ENCODE results near the gene IRGQ. TPM values are rescaled to one million over a fixed set of nuclear protein-coding genes. Genes with fewer than 3 reads are reported as not detected.
A peak's percentile ranks its signal among the peaks of the same experiment; 100 is the strongest.
"Not testable (repeated sequence)": the region's sequence is repeated elsewhere in the genome, so short reads cannot be mapped to it uniquely, and the experiment has no call there.

The IRGQ gene
- total RNA-seq, 2 experiments from 2014 or later = 15.3 to 16.5 TPM

DNA sequence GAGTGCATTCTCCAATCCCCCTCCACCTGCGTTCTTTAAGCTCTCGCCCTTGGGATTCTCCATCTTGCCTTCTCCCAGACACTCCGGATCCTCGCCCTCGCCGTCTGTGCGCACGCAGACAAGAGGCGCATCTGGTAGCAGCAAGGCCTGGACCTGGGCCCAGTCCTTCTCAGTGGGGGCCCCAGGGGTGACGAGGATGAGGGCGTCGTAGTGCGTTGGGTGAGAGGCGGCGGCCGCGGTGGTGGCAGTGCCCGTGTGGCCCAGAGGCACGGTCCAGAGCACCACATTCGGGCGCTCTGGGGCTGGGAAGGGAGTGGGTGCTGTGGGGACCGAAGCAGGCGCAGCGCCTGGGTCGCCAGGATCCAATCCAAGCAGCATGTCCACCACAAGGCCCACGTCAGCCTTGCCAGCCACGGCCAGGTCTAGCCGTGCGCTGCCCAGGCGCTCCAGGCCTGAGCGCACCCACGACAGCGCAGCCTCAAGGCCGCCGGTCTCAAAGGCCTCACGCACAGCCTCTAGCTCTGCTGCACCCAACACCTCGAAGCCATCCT lies 3.1 kb downstream of the IRGQ start:
- no peaks in the 10 kb centered on the region for H3K9me3 Mint-ChIP-seq
- peaks cover 26% of the 10 kb centered on the region for H3K36me3 Mint-ChIP-seq (ENCODE audit: low read depth)
- H3K27ac Mint-ChIP-seq = no peak overlapping the region
- ChIA-PET POLR2A (no interaction called here), CTCF (interaction anchor here (0.7 to 6.2 kb wide), 5 partner anchors 12 to 73 kb away, joined by 3 to 208 read pairs (median 23); partner anchors contain the start of genes PINLYP and XRCC1)
- DNase-seq = no peak
- H3K27me3 Mint-ChIP-seq = no peaks in the 10 kb centered on the region
- no peak overlapping the region for H3K4me3 Mint-ChIP-seq
- H3K4me1 Mint-ChIP-seq = peaks cover 36% of the 10 kb centered on the region

DNA sequence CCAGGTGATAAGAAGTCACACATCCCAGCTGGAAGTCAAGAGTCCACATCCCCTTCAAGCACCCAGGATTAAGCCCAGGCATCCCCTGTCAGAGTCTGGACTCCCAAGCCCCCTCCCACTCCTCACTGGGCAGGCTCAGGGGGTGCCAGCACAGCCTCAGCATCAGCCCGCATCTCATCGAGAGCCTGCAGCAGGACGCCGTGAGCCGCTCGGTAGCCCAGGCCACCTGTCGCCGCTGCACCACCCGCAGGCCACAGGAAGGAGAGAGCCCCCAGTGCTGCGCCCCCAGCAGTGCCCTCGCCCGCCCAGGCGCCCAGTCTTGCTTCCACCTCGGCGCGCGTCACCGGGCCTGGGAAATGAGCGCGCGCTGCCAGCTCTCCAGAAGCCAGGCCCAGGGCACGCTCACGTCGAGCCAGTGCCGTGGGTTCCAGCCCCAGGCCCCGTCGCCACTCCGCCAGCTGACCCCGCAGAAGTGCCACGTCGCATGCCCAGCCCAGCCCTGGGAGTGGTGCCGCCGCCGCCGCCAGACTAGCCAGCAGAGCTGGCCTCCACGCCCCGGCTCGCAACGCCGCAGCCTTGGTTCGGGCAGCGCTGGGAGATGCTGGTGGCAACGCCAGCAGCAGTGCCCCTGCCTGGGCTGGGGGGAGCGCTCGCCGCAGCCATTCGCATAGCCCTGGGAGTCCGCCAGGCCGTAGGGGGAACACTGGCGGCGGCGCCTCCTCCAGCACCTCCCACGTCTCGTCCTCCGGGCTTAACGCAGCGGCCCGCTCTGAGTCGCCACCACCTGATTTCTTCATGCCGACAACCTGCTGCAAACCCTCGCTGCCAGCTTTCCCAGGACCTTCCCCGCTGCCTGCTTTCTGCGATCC lies 3.8 kb downstream of the IRGQ start:
- no peaks in the 10 kb centered on the region for H3K9me3 Mint-ChIP-seq
- H3K27me3 Mint-ChIP-seq = no peaks in the 10 kb centered on the region
- POLR2A ChIA-PET = no interaction called here
- CTCF ChIA-PET = interaction anchor here (6.2 kb wide), 1 partner anchor 20 kb away, joined by 95 read pairs; the partner anchor contains the start of genes PINLYP and XRCC1
- no peak for DNase-seq
- H3K4me1 Mint-ChIP-seq = peaks cover 29% of the 10 kb centered on the region
- peaks cover 24% of the 10 kb centered on the region for H3K36me3 Mint-ChIP-seq (ENCODE audit: low read depth)
- H3K4me3 Mint-ChIP-seq = no peak overlapping the region
- no peak overlapping the region for H3K27ac Mint-ChIP-seq

DNA sequence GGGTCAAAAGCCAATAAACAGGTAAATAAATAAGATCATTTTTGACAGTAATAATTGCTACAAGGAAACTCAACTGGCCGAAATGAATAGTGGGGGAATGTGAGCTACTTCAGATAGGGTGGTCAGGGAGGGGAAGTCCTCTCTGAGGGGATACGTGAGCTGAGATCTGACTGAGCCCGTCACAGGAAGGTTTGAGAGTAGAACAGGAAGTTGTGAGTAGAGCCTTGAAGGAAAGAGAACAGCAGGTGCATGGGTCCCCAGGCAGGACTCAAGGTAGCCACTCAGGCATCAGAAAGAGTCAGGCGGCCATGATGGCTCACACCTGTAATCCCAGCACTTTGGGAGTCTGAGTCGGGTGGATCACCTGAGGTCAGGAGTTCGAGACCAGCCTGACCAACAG lies 6.3 kb downstream of the IRGQ start:
- ChIA-PET POLR2A (no interaction called here), CTCF (interaction anchor here (1.6 kb wide), 1 partner anchor 35 kb away, joined by 7 read pairs; no protein-coding TSS in a partner anchor)
- H3K9me3 Mint-ChIP-seq = no peaks in the 10 kb centered on the region
- no peak for DNase-seq
- peaks cover 22% of the 10 kb centered on the region for H3K36me3 Mint-ChIP-seq (ENCODE audit: low read depth)
- no peaks in the 10 kb centered on the region for H3K27me3 Mint-ChIP-seq
- H3K27ac Mint-ChIP-seq = peak overlapping the region; percentile 30
- H3K4me1 Mint-ChIP-seq = peaks cover 17% of the 10 kb centered on the region
- H3K4me3 Mint-ChIP-seq = no peak overlapping the region

DNA sequence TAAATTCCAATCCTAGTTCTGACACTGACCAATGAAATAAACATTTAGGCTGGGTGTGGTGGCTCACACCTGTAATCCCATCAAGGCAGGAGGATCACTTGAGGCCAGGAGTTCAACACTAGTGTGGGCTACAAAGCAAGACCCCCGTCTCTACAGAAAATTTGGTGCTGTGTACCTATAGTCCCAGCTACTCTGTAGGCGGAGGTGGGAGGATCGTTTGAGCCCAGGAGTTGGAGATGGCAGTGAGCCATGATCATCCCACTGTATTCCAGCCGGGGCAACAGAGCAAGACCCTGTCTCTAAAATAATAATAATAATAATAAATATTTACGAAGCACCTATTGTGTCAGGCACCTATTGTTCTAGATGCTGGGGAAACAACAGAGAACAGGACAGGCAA lies 6.7 kb downstream of the IRGQ start:
- Mint-ChIP-seq H3K27ac (no peak overlapping the region), H3K4me1 (peaks cover 18% of the 10 kb centered on the region)
- POLR2A ChIA-PET = no interaction called here

DNA sequence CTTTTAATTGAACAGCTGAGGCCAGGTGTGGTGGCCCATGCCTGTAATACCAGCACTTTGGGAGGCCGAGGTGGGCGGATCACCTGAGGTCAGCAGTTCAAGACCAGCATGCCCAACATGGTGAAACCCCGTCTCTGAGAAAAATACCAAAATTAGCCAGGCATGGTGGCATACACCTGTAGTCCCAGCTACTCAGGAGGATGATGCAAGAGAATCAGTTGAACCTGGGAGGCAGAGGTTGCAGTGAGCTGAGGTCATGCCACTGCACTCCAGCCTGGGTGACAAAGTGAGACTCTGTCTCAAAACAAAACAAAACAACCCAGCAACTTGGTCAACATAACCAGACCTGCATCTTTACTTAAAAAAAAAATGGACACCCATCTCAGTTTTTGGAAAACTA lies 8.9 kb downstream of the IRGQ start:
- H3K27ac Mint-ChIP-seq = not testable (repeated sequence)

More for the DNA sequence above, 6.7 kb downstream of the IRGQ start:
- Mint-ChIP-seq H3K4me3 (no peak overlapping the region), H3K9me3 (no peaks in the 10 kb centered on the region), H3K27me3 (no peaks in the 10 kb centered on the region), H3K36me3 (ENCODE audit: low read depth) (peaks cover 23% of the 10 kb centered on the region)
- CTCF ChIA-PET = interaction anchor here (1.6 kb wide), 1 partner anchor 34 kb away, joined by 7 read pairs; no protein-coding TSS in a partner anchor
- DNase-seq = no peak

DNA sequence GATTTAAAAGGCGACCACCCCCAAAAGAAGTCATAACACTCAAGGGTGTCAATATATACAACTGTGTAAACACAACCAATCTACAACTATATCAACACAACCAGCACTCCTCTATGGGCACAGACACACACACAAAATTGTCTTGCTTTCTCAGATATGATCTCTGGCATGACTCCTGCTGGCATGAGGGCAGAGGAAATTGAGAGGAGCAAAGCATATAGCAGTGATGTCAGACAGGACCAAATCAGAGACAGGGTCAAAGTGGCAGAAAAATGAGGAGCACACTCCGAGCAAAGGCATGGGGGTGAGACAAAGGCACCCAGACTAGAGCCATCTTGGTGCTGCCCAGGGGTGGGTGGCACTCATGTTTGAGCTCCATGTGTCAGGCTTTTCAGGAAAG lies 9.6 kb downstream of the IRGQ start:
- ChIA-PET CTCF (interaction anchor here (0.8 to 1.0 kb wide), 2 partner anchors 8 to 10 kb away, joined by 3 to 4 read pairs; partner anchors contain the start of genes IRGQ and ZNF576), POLR2A (no interaction called here)
- DNase-seq = no peak
- Mint-ChIP-seq H3K27ac (no peak overlapping the region), H3K4me1 (peaks cover 14% of the 10 kb centered on the region), H3K36me3 (ENCODE audit: low read depth) (peaks cover 14% of the 10 kb centered on the region), H3K27me3 (no peaks in the 10 kb centered on the region), H3K4me3 (no peak overlapping the region), H3K9me3 (no peaks in the 10 kb centered on the region)

More for the DNA sequence above, 8.9 kb downstream of the IRGQ start:
- peaks cover 14% of the 10 kb centered on the region for H3K36me3 Mint-ChIP-seq (ENCODE audit: low read depth)
- DNase-seq, H3K9me3 Mint-ChIP-seq, H3K27me3 Mint-ChIP-seq, H3K4me3 Mint-ChIP-seq: not testable (repeated sequence)
- CTCF ChIA-PET = interaction anchor here (0.8 to 1.0 kb wide), 2 partner anchors 8 to 9 kb away, joined by 3 to 4 read pairs; partner anchors contain the start of genes IRGQ and ZNF576
- H3K4me1 Mint-ChIP-seq = peaks cover 12% of the 10 kb centered on the region
- POLR2A ChIA-PET = interaction anchor here (0.8 kb wide), 1 partner anchor 90 kb away, joined by 3 read pairs; no protein-coding TSS in a partner anchor

DNA sequence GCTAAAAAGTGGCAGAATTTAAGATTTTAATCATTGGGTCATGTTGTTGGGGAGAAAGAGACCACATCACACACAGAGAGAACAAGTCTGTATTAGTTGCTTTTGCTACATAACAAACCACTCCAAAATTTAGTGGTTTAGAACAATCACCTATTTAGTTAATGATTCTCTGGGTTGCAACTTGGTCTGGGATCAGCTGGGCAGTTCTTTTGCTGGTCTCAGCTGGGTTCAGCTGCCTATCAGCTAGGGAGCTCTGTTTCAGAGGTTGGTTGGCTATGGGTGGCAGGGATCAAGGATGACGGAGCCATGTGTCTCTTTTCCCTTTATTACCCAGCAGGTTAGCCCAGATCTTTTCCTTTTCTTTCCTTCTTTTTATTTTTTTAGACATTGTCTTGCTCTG lies 11.4 kb downstream of the IRGQ start:
- DNase-seq = no peak
- peaks cover 12% of the 10 kb centered on the region for H3K36me3 Mint-ChIP-seq (ENCODE audit: low read depth)
- H3K27ac Mint-ChIP-seq = peak overlapping the region; percentile 48
- ChIA-PET CTCF (interaction anchor here (1.0 to 3.2 kb wide), 6 partner anchors 10 to 138 kb away, joined by 3 to 22 read pairs (median 4); partner anchors contain the start of genes IRGQ and ZNF576), POLR2A (interaction anchor here (1.1 to 6.0 kb wide), 3 partner anchors 10 to 30 kb away, joined by 4 to 28 read pairs (median 5); partner anchors contain the start of genes IRGQ, PINLYP, XRCC1 and ZNF576)
- peaks cover 15% of the 10 kb centered on the region for H3K4me1 Mint-ChIP-seq
- no peak overlapping the region for H3K4me3 Mint-ChIP-seq
- H3K27me3 Mint-ChIP-seq = no peaks in the 10 kb centered on the region
- H3K9me3 Mint-ChIP-seq = no peaks in the 10 kb centered on the region

DNA sequence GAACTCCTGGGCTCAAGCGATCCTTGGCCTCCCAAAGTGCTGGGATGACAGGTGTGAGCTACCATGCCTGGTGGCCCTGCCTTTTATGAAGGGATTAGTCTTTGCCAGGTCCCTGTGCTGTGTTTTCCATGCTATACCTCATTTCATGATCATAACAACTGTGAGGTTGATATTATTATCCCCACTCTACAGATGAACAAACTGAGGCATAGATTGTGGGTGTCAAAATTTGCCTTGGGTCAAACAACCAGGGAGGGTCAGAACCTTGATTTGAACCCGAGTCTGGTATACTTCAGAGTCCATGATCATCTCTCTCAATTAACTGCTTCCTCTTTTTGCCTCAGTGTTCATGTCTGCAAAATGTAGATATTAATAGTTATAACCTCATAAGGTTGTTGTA lies 13.4 kb downstream of the IRGQ start:
- H3K4me1 Mint-ChIP-seq = peaks cover 19% of the 10 kb centered on the region
- ChIA-PET CTCF (interaction anchor here (0.6 to 3.2 kb wide), 2 partner anchors 12 to 1162 kb away, joined by 3 to 22 read pairs; no protein-coding TSS in a partner anchor), POLR2A (interaction anchor here (1.9 to 6.0 kb wide), 2 partner anchors 13 to 28 kb away, joined by 4 to 28 read pairs; partner anchors contain the start of genes IRGQ and ZNF576)
- no peaks in the 10 kb centered on the region for H3K9me3 Mint-ChIP-seq
- H3K36me3 Mint-ChIP-seq (ENCODE audit: low read depth) = peaks cover 12% of the 10 kb centered on the region
- peaks cover 3% of the 10 kb centered on the region for H3K27me3 Mint-ChIP-seq
- no peak for DNase-seq
- H3K4me3 Mint-ChIP-seq = no peak overlapping the region
- no peak overlapping the region for H3K27ac Mint-ChIP-seq

DNA sequence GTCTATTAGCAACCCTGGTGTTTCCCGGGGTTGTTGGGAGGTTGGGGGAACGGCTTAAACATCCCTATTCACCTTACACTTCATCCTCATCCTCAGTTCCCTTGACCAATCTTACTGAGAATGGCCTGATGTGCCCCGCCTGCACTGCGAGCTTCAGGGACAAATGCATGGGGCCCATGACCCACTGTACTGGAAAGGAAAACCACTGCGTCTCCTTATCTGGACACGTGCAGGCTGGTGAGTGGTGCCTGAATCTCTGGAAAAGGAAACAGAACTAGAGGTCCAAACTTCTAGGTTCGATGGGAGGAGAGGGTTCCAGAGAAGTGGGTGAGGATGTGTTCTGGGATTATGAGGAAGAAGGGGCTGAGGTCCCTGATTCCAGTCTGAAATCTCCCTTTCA lies 14.5 kb downstream of the IRGQ start:
- CTCF ChIA-PET = no interaction called here
- H3K27ac Mint-ChIP-seq = no peak overlapping the region
- peaks cover 12% of the 10 kb centered on the region for H3K36me3 Mint-ChIP-seq (ENCODE audit: low read depth)
- POLR2A ChIA-PET = interaction anchor here (1.3 to 6.0 kb wide), 2 partner anchors 14 to 26 kb away, joined by 3 to 28 read pairs; partner anchors contain the start of genes IRGQ and ZNF576
- no peak overlapping the region for H3K4me3 Mint-ChIP-seq
- H3K9me3 Mint-ChIP-seq = no peaks in the 10 kb centered on the region
- H3K4me1 Mint-ChIP-seq = peaks cover 23% of the 10 kb centered on the region
- H3K27me3 Mint-ChIP-seq = peaks cover 3% of the 10 kb centered on the region
- DNase-seq = no peak

DNA sequence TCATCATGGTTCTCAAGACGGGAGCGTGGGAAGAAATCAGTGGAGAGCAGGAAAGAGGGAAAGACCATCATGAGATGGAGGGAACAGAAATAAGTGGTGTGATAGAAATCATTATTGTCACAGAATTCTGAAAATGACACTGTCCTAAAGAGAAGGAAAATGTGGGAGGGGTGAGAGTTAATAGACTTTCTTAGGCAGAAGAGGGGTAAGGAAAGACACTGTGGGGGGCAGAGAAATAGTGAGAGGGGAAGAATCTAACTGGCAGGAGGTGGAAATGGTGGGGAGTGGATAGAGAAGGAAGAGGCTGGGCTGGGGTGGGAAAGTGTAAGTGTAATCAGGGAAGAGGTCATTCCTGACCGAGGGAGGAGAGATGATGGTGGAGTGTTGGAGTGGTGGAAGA lies 17.1 kb downstream of the IRGQ start:
- H3K4me3 Mint-ChIP-seq = peak overlapping the region; percentile 20
- H3K36me3 Mint-ChIP-seq (ENCODE audit: low read depth) = peaks cover 7% of the 10 kb centered on the region
- ChIA-PET POLR2A (interaction anchor here (1.5 kb wide), 1 partner anchor 16 kb away, joined by 5 read pairs; no protein-coding TSS in a partner anchor), CTCF (no interaction called here)
- peaks cover 3% of the 10 kb centered on the region for H3K27me3 Mint-ChIP-seq
- DNase-seq = no peak
- H3K4me1 Mint-ChIP-seq = peaks cover 38% of the 10 kb centered on the region
- no peak overlapping the region for H3K27ac Mint-ChIP-seq
- no peaks in the 10 kb centered on the region for H3K9me3 Mint-ChIP-seq

DNA sequence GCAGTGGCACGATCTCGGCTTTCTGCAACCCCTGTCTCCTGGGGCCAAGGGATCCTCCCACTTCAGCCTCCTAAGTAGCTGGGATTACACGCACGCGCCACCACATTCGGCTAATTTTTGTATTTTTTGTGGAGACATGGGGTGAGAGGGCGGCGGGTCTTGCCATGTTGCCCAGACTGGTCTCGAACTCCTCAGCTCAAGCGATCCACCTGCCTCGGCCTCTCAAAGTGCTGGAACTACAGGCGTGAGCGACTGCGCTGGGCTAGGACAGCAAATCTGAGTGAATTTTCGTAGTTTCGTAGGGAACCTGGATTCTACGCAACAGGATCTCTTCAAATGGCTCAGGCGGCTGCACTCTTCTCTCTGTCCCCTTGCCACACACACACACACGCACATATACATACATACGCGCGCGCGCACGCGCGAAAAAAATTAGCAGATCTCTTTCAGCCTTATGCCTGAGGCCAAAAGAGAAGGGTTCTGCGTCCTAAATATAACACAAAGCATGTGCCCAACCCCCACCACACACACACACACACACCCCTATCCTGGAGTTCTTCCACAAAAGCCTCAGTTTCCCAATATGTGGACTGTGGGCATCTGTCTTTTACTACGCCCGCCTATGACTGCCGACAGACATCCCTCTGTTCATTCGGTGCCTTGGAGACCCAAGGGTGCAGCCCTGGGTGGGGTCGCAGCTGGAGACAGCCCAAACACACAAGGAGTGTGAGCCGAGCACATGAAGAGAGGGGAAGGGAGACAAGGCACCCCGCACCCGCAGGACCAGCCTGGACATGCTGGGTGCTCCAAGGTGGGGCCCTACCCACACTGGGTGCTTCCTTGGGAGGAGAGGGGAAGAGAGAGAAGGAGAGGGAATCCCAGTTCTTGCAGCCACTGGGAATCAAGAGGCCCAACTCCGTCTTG lies 19.7 kb downstream of the IRGQ start:
- Mint-ChIP-seq H3K36me3 (ENCODE audit: low read depth) (peaks cover 13% of the 10 kb centered on the region), H3K4me3 (peak overlapping the region; percentile 95), H3K27me3 (peaks cover 3% of the 10 kb centered on the region), H3K27ac (peak overlapping the region; percentile 40), H3K9me3 (no peaks in the 10 kb centered on the region), H3K4me1 (peaks cover 43% of the 10 kb centered on the region)
- POLR2A ChIA-PET = interaction anchor here (1.8 to 3.0 kb wide), 4 partner anchors 20 to 50 kb away, joined by 4 to 57 read pairs (median 9); partner anchors contain the start of genes IRGQ, ZNF575 and ZNF576
- no peak for DNase-seq
- CTCF ChIA-PET = interaction anchor here (2.0 to 9.6 kb wide), 3 partner anchors 19 to 22 kb away, joined by 5 to 95 read pairs (median 22); partner anchors contain the start of genes IRGQ and ZNF576

Data from activated CD4-positive, alpha-beta memory T cell treated with anti-CD3 and anti-CD28 coated beads, Interleukin-2, amount 10 ng/mL, durations not matched to agents 7 days and 5 days (primary cell).